Common myeloid progenitor, CD34-positive (primary cell): ENCODE measurements around the gene SRM.

Experiments used
- CTCF ChIA-PET: fragments of 350-600 bp; sonication (Branson Sonifier 250); formaldehyde crosslinking; loops from one replicate; lab custom pipeline; 2021; ENCODE audit warnings: antibody characterized with exemption; lab: Charles Lee
- POLR2A ChIA-PET: fragments of 350-600 bp; sonication (Branson Sonifier 250); formaldehyde crosslinking; loops from one replicate; lab custom pipeline; 2021; ENCODE audit warnings: antibody characterized with exemption; lab: Charles Lee
- DNase-seq, 3 donors: peaks; one replicate each; pipeline versions ENCODE4 v3.0.0 to v3.0.0-alpha.2; 2013
- H3K27ac ChIP-seq, 2 experiments: 1 replicate in 1 of 2; 2 replicates in 1 of 2; pipeline ENCODE4 v1.7.0; 2013; ENCODE audit warnings: inconsistent platforms in 2 of 2, low read length in 2 of 2, mild to moderate bottlenecking in 2 of 2, low read depth in 1 of 2, moderate library complexity in 1 of 2; ENCODE audit not compliant: severe bottlenecking in 2 of 2, insufficient read depth in 1 of 2, poor library complexity in 1 of 2
- H3K27me3 ChIP-seq, 5 experiments: replicated peaks in 2 of 5; 1 replicate in 3 of 5; 2 replicates in 2 of 5; pipeline versions ENCODE4 v1.6.1 to v1.7.0; 2013; ENCODE audit warnings: low read length in 4 of 5, mild to moderate bottlenecking in 2 of 5, moderate library complexity in 2 of 5, inconsistent platforms in 1 of 5; ENCODE audit not compliant: insufficient read depth in 5 of 5, control insufficient read depth in 4 of 5
- H3K36me3 ChIP-seq, 4 experiments: 1 replicate in 2 of 4; 2 replicates in 2 of 4; pipeline versions ENCODE4 v1.6.1 to v1.7.0; 2013; ENCODE audit warnings: low read length in 3 of 4, control low read depth in 1 of 4, mild to moderate bottlenecking in 1 of 4; ENCODE audit not compliant: control insufficient read depth in 4 of 4, insufficient read depth in 4 of 4
- H3K4me1 ChIP-seq, 4 experiments: 1 replicate in 3 of 4; 2 replicates in 1 of 4; pipeline versions ENCODE4 v1.6.1 to v1.7.1; 2013; ENCODE audit warnings: low read length in 3 of 4, mild to moderate bottlenecking in 3 of 4, control low read depth in 1 of 4, inconsistent platforms in 1 of 4, moderate library complexity in 1 of 4; ENCODE audit not compliant: control insufficient read depth in 4 of 4, insufficient read depth in 4 of 4; ENCODE audit errors: control extremely low read depth in 1 of 4
- H3K4me3 ChIP-seq, 7 experiments: 1 replicate in 4 of 7; 2 replicates in 3 of 7; pipeline versions ENCODE4 v1.5.1 to v1.7.0; 2013; ENCODE audit warnings: mild to moderate bottlenecking in 7 of 7, low read length in 6 of 7, moderate library complexity in 6 of 7, inconsistent platforms in 2 of 7, low read depth in 2 of 7, control low read depth in 1 of 7; ENCODE audit not compliant: insufficient read depth in 4 of 7, control insufficient read depth in 1 of 7; ENCODE audit errors: extremely low read depth in 1 of 7
- H3K9me3 ChIP-seq, 5 experiments: 1 replicate in 4 of 5; 2 replicates in 1 of 5; pipeline versions ENCODE4 v1.6.1 to v1.7.1; 2013; ENCODE audit warnings: low read length in 4 of 5, mild to moderate bottlenecking in 2 of 5, inconsistent platforms in 1 of 5, low read depth in 1 of 5, moderate library complexity in 1 of 5; ENCODE audit not compliant: control insufficient read depth in 4 of 5, insufficient read depth in 2 of 5; ENCODE audit errors: control extremely low read depth in 1 of 5
- WGBS: methylation state at CpG from one replicate; pipeline ENCODE4 v1.1.5; 2013; ENCODE audit not compliant: insufficient coverage; 5-methylcytosine and 5-hydroxymethylcytosine counted together

The SRM gene

DNA sequence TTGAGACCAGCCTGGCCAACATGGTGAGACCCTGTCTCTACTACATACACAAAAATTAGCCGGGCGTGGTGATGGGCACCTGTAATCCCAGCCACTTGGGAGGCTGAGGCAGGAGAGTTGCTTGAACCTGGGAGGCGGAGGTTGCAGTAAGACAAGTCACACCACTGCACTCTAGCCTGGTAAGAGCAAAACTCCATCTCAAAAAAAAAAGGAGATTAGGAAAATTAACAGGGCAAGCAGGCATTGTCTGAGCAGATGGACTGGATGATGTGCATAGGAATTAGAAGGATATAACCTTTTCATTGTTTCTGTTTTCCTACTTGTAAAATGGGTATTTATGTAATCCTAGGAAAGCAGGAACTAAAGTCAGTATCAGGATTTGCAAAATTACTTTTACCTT lies 31.8 kb downstream of the SRM start:
- Histone ChIP-seq H3K27ac (no peak overlapping the region), H3K27me3 (no peaks in the 10 kb centered on the region), H3K4me1 (no peaks in the 10 kb centered on the region), H3K9me3 (no peaks in the 10 kb centered on the region), H3K36me3 (peaks cover 16 to 54% (median 34%) of the 10 kb centered on the region in 4 experiments), H3K4me3 (no peak overlapping the region)
- WGBS = 100% methylated on average over 1 of the region's 3 CpGs
- ChIA-PET POLR2A (interaction anchor here (0.7 to 0.9 kb wide), 2 partner anchors 59 to 157 kb away, joined by 5 to 7 read pairs; no protein-coding TSS in a partner anchor), CTCF (no interaction called here)
- DNase-seq = no peak

- 74% methylated on average over 3 of the region's 6 CpGs for WGBS
- H3K27ac ChIP-seq = no peak overlapping the region
- no peaks in the 10 kb centered on the region for H3K27me3 ChIP-seq
- ChIA-PET CTCF (no interaction called here), POLR2A (no interaction called here)
- H3K9me3 ChIP-seq = no peaks in the 10 kb centered on the region
- H3K4me1 ChIP-seq = no peaks in the 10 kb centered on the region
- no peak overlapping the region for H3K4me3 ChIP-seq
- peaks cover 16 to 54% (median 37%) of the 10 kb centered on the region in 4 experiments for H3K36me3 ChIP-seq
- no peak for DNase-seq
Measured at GRCh38 chr1:11027316-11027715, 32.5 kb downstream of the SRM start.

DNA sequence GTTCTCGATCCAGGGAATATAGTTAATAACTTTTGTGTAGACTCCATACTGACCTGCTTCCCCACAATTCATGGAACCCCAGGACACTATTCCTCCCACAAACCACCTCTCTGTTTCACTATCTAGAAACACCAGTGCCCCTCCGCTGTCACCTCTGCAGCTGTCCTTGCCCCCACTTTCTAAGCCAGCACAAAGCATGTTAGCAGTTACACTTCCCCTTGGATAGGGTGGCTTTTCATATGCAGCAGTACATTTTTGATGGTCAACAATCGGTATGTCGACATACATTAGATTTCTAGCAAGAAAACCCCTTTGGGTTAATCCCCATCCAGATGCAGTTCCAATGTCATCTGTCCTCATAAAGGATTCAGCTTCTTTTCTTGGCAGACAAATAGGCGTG lies 32.9 kb downstream of the SRM start:
- ChIA-PET CTCF (no interaction called here), POLR2A (no interaction called here)
- H3K4me3 ChIP-seq = no peak overlapping the region

GRCh38 chr1:11026052-11026451 lies 33.8 kb downstream of the SRM start:
- H3K9me3 ChIP-seq = no peaks in the 10 kb centered on the region
- H3K27me3 ChIP-seq = no peaks in the 10 kb centered on the region
- ChIA-PET POLR2A (no interaction called here), CTCF (no interaction called here)
- no CpG with 5 or more reads among the region's 1 CpG for WGBS
- peaks cover 19 to 66% (median 45%) of the 10 kb centered on the region in 4 experiments for H3K36me3 ChIP-seq
- H3K4me1 ChIP-seq = no peaks in the 10 kb centered on the region
- no peak overlapping the region for H3K27ac ChIP-seq
- H3K4me3 ChIP-seq = no peak overlapping the region
- no peak for DNase-seq

More for the DNA sequence above, 32.9 kb downstream of the SRM start:
- 100% methylated on average over 3 of the region's 5 CpGs for WGBS
- Histone ChIP-seq H3K9me3 (no peaks in the 10 kb centered on the region), H3K27ac (no peak overlapping the region), H3K27me3 (no peaks in the 10 kb centered on the region), H3K4me1 (no peaks in the 10 kb centered on the region), H3K36me3 (peaks cover 16 to 59% (median 39%) of the 10 kb centered on the region in 4 experiments)
- no peak for DNase-seq

- H3K36me3 ChIP-seq = peaks cover 19 to 70% (median 47%) of the 10 kb centered on the region in 4 experiments
- WGBS = 100% methylated on average over 1 of the region's 1 CpG
- no peak overlapping the region for H3K27ac ChIP-seq
- H3K4me3 ChIP-seq = no peak overlapping the region
- DNase-seq = no peak
- no peaks in the 10 kb centered on the region for H3K27me3 ChIP-seq
- H3K9me3 ChIP-seq = no peaks in the 10 kb centered on the region
- POLR2A ChIA-PET = no interaction called here
- H3K4me1 ChIP-seq = no peaks in the 10 kb centered on the region
- CTCF ChIA-PET = interaction anchor here (1.4 kb wide), 1 partner anchor 12 kb away, joined by 3 read pairs; no protein-coding TSS in a partner anchor
Measured at GRCh38 chr1:11025618-11026017, 34.2 kb downstream of the SRM start.

DNA sequence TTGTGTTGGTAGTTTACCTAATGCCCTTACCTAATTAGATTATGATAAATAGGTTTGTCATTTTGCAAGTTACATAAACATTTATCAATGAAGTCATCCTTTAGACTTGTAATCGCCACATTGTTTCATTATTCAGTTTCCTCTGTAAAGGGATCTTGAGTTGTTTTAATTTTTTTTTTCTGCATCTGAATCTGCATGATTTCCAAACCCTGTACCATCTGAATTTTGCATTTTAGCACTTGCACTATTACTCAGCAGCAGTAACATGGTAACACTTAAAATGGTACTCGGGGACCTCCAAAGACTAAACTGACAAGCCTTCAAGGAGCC lies 35.0 kb downstream of the SRM start:
- Histone ChIP-seq H3K4me1 (no peaks in the 10 kb centered on the region), H3K9me3 (no peaks in the 10 kb centered on the region), H3K36me3 (peaks cover 24 to 73% (median 47%) of the 10 kb centered on the region in 4 experiments), H3K4me3 (no peak overlapping the region), H3K27ac (no peak overlapping the region), H3K27me3 (no peaks in the 10 kb centered on the region)
- ChIA-PET CTCF (interaction anchor here (1.2 to 1.4 kb wide), 2 partner anchors 13 to 530 kb away, joined by 3 read pairs; no protein-coding TSS in a partner anchor), POLR2A (no interaction called here)
- no peak for DNase-seq
- WGBS = 100% methylated on average over 1 of the region's 2 CpGs

DNA sequence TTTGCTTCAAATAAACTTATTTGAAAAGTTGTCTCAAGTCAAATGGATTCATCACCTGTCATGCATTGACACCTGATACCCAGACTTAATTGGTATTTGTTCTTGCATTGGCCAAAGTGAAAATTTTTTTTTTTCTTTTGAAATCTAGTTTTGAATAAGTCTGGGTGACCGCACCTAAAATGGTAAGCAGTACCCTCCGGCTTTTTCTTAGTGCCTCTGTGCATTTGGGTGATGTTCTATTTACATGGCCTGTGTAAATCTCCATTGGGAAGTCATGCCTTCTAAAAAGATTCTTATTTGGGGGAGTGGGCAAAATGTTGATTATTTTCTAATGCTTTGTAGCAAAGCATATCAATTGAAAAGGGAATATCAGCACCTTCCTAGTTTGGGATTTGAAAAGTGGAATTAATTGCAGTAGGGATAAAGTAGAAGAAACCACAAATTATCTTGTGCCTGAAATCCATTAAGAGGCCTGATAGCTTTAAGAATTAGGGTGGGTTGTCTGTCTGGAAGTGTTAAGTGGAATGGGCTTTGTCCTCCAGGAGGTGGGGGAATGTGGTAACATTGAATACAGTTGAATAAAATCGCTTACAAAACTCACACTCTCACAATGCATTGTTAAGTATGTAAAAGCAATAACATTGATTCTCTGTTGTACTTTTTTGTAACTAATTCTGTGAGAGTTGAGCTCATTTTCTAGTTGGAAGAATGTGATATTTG lies 35.5 kb downstream of the SRM start:
- Histone ChIP-seq H3K4me3 (no peak overlapping the region), H3K4me1 (no peaks in the 10 kb centered on the region), H3K9me3 (no peaks in the 10 kb centered on the region), H3K27me3 (no peaks in the 10 kb centered on the region), H3K27ac (no peak overlapping the region), H3K36me3 (peaks cover 22 to 76% (median 47%) of the 10 kb centered on the region in 4 experiments)
- ChIA-PET POLR2A (no interaction called here), CTCF (interaction anchor here (0.9 to 1.4 kb wide), 3 partner anchors 13 to 529 kb away, joined by 3 read pairs; no protein-coding TSS in a partner anchor)
- no peak for DNase-seq
- 100% methylated on average over 2 of the region's 3 CpGs for WGBS
